Activated T-helper 1 cell treated with anti-CD3 and anti-CD28 coated beads, Interleukin-12 subunit alpha, Interleukin-12 subunit beta, Interleukin-2, Interleukin-4 antibody, amounts not matched to agents 30 ng/mL and 10 ng/mL and 1 ng/mL, durations not matched to agents 14 hours and 24 hours and 36 hours (primary cell): Measurements from ENCODE around the gene NXPE3. TPM values are rescaled to one million over a fixed set of nuclear protein-coding genes. Genes with fewer than 3 reads are reported as not detected.

Source experiments
- DNase-seq: peaks from one replicate; pipeline ENCODE4 v3.0.0; 2021; ENCODE audit warnings: low spot score
- H3K27ac Mint-ChIP-seq: one replicate; pipeline ENCODE4 v1.8.0; 2021; ENCODE audit warnings: mild to moderate bottlenecking, mixed read lengths
- H3K27me3 Mint-ChIP-seq: one replicate; pipeline ENCODE4 v1.8.0; 2022; ENCODE audit warnings: mild to moderate bottlenecking, moderate library complexity, mixed read lengths; ENCODE audit not compliant: insufficient read depth
- H3K36me3 Mint-ChIP-seq: one replicate; pipeline ENCODE4 v1.8.0; 2021; ENCODE audit warnings: low read depth, mixed read lengths
- H3K4me1 Mint-ChIP-seq: one replicate; pipeline ENCODE4 v1.8.0; 2021; ENCODE audit warnings: low read depth, mixed read lengths
- H3K4me3 Mint-ChIP-seq: one replicate; pipeline ENCODE4 v1.8.0; 2021; ENCODE audit warnings: mild to moderate bottlenecking, moderate library complexity, mixed read lengths
- H3K9me3 Mint-ChIP-seq: one replicate; pipeline ENCODE4 v1.8.0; 2021; ENCODE audit warnings: mixed read lengths
- intact Hi-C: fragments of 100-400 bp; cut with micrococcal nuclease; formaldehyde crosslinking; loops from one replicate; pipeline ENCODE4 v1.15.1; 2024
- total RNA-seq: library from RNA; stranded (reverse); gene quantifications from 2 replicates; pipeline ENCODE4 v1.2.3, GENCODE V29; 2022

Gene NXPE3
- total RNA-seq, 1 donor from 2014 or later = 17.6 TPM

DNA sequence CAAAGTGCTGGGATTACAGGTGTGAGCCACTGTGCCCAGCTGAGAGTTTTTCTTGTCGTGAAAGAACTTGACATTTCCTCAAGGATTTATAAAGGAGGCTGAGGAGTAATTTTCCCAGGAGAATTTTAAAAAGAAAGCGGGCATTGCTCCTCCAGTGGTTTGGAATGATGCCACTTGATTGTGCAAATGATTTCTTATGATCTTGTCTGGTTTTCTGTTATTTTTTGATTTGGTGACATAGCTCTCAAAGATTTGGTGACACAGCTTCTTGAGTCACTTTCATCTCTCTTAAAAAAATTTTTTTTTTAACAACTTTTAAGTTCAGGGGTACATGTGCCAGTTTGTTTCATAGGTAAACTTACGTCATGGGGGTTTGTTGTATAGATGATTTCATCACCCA lies 45.7 kb downstream of the NXPE3 start:
- Mint-ChIP-seq H3K27ac (no peak overlapping the region), H3K4me3 (no peak overlapping the region), H3K4me1 (peaks cover 53% of the 10 kb centered on the region), H3K36me3 (peaks cover 31% of the 10 kb centered on the region), H3K9me3 (no peaks in the 10 kb centered on the region), H3K27me3 (no peaks in the 10 kb centered on the region)
- no peak for DNase-seq
- intact Hi-C loops = loop anchor here (5.0 kb wide), 3 partner anchors 38 to 338 kb away; no protein-coding TSS in a partner anchor

DNA sequence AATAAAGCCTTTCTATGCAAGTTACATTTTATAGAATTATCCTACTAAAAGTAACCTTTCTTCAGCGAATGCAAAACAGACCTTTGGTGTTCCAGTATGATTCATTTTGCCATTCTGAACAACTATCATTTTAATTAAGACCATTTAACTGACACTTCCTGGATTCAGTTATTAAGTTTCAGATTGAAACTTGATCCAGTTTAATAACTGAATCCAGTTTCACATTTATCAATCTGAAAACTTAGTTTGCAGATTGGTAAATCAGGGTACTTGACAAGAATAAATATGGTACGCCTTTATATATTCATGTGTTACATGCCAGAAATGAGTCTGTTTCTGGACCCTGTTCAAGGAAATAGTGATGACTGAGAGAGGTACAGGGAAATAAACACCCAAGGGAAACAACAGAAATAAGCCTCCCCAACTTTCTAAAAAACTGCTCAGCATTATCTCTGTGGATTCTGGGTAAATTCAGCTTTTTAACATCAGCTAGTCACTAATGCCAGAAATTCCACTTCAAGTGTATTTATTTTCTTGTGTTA lies 47.0 kb downstream of the NXPE3 start:
- H3K4me3 Mint-ChIP-seq = peak overlapping the region; percentile 79
- peak overlapping the region; percentile 98 for H3K27ac Mint-ChIP-seq
- H3K9me3 Mint-ChIP-seq = no peaks in the 10 kb centered on the region
- H3K36me3 Mint-ChIP-seq = peaks cover 28% of the 10 kb centered on the region
- peaks cover 54% of the 10 kb centered on the region for H3K4me1 Mint-ChIP-seq
- intact Hi-C loops = loop anchor here (2.0 to 5.0 kb wide), 7 partner anchors 17 to 336 kb away; partner anchors contain the start of genes CEP97 and RPL24
- no peak for DNase-seq
- H3K27me3 Mint-ChIP-seq = no peaks in the 10 kb centered on the region

DNA sequence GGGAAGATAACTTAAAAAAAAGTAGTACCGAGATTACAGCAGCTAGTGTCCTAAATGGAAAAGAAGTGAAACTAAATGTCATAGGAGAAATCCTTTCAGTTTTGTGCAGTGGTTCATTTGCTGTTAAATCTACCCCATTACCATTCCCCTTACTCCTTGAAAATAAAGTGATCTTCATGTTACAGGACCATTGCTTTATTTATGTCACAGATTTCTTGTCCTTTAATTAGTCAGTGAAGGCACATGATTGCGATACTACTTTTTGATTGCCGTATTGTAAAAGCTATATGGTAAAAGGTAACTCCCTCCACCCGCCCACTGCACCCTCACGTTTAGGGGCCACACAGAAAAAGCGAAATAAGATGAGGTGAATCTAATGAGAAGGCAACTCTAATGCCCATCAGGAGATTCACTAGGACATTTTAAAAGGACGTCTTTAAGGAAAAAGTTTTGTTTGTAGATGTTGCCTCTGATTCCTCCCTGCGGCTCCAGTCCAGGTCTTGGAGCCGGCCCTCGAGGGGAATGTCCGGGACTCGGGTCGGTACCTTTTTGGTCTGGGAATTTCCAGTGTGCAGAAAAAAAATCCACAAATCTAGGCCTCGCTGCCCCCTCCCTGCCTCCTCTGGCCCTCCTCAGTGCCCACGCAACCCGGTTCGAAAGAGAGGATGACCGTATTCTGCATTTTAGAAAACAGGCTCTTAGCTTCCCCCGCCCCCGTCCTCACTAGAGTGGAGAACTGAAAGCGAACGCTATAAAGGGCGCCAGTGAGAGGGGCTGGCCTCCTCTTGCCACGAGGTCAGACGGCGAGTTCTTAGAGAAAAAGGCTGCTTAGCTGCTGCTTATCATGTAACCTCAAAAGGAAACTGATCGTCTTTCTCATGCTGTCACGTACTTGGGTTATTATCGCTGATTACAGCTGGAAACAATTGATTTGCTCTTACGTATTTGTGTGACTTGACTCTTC lies 48.5 kb downstream of the NXPE3 start:
- Mint-ChIP-seq H3K36me3 (peaks cover 29% of the 10 kb centered on the region), H3K4me3 (peak overlapping the region; percentile 93), H3K27me3 (no peaks in the 10 kb centered on the region), H3K9me3 (no peaks in the 10 kb centered on the region), H3K27ac (peak overlapping the region; percentile 90), H3K4me1 (peaks cover 63% of the 10 kb centered on the region)
- intact Hi-C loops = loop anchor here (1.0 to 5.0 kb wide), 16 partner anchors 8 to 335 kb away; partner anchors contain the start of genes CEP97, NXPE3, RPL24 and ZBTB11
- peak; percentile 77 for DNase-seq

DNA sequence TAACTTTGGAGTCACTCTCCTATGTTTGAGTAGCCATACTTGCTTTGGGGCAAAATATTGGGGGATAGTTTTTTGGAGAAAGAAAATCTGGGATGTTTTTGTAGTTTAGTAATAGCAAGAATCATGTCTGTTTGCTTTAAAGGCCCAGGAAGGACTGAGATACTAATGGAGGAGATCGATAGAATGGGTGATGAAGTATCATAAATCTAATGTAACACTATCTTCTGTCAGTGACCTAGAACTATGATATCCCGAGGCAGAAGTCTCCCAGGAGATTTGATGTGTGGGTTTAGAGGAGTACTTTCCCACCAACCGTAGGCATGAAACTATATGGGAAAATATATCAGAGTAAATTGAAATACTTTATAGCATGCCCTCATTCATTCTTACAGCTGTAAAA lies 49.3 kb downstream of the NXPE3 start:
- H3K4me1 Mint-ChIP-seq = peaks cover 68% of the 10 kb centered on the region
- peak overlapping the region; percentile 90 for H3K27ac Mint-ChIP-seq
- peaks cover 34% of the 10 kb centered on the region for H3K36me3 Mint-ChIP-seq
- H3K4me3 Mint-ChIP-seq = peak overlapping the region; percentile 93
- intact Hi-C loops = loop anchor here (1.0 to 5.0 kb wide), 5 partner anchors 8 to 334 kb away; partner anchors contain the start of gene ZBTB11
- H3K27me3 Mint-ChIP-seq = no peaks in the 10 kb centered on the region
- H3K9me3 Mint-ChIP-seq = no peaks in the 10 kb centered on the region
- DNase-seq = no peak

DNA sequence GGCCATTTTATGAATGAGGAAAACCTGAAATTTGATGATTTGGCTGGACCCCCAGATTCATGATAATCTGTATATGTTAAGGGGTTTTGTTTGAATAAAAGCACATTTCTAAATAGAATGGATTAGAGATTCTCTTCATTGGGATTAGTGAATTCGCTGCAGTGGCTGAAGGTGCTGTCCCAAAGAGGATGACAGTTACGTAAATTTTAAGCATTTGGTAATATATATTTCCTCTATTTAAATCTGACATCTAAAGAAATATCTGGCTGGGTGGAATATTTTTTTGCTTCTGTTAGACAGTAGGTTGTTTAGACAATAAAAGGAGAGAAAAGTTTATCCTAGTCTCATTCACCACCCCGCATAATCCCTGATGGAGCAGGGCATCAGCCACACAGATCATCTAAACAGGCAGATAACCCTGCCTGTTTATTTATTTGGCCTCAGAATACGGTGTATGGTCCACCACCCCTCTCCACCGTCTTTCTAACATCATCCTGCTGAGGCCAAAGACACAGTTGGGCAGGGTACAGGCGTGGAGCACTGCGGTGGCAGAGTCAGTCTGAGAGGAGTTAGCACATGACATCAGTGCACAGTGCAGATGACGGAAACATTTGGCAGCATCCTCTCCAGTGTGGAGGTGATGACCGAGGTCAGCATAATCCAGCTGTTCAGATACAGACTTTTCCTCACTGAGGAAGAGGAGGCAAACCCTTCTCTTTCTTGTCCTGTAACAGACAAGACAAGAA lies 49.9 kb downstream of the NXPE3 start:
- peaks cover 39% of the 10 kb centered on the region for H3K36me3 Mint-ChIP-seq
- peak overlapping the region; percentile 90 for H3K27ac Mint-ChIP-seq
- H3K4me1 Mint-ChIP-seq = peaks cover 74% of the 10 kb centered on the region
- H3K4me3 Mint-ChIP-seq = peak overlapping the region; percentile 93
- no peaks in the 10 kb centered on the region for H3K27me3 Mint-ChIP-seq
- no peaks in the 10 kb centered on the region for H3K9me3 Mint-ChIP-seq
- intact Hi-C loops = loop anchor here (1.0 to 5.0 kb wide), 5 partner anchors 7 to 333 kb away; partner anchors contain the start of gene ZBTB11
- DNase-seq = peak; percentile 62

DNA sequence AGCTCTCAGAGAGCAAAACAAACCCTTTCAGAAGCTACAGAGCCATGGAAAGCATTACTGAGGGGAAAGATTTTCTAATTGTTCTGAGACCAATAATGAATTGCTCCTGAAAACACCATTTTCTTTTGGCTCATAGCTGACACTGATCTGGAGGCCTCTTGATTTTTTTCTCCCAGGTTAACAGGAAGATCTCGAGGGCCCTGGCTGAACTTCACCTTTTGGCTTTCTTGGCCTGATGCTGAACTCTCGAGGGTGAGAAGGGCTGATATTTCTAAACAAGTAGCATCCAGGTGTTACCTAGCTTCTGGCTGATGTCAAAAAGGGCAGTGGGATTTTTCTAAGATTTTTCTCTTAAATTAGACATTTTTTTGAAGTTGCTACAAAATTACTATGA lies 50.4 kb downstream of the NXPE3 start:
- no peaks in the 10 kb centered on the region for H3K9me3 Mint-ChIP-seq
- DNase-seq = no peak
- peak overlapping the region; percentile 93 for H3K4me3 Mint-ChIP-seq
- H3K4me1 Mint-ChIP-seq = peaks cover 80% of the 10 kb centered on the region
- intact Hi-C loops = loop anchor here (2.0 to 5.0 kb wide), 4 partner anchors 33 to 333 kb away; partner anchors contain the start of gene ZBTB11
- no peaks in the 10 kb centered on the region for H3K27me3 Mint-ChIP-seq
- peak overlapping the region; percentile 90 for H3K27ac Mint-ChIP-seq
- peaks cover 40% of the 10 kb centered on the region for H3K36me3 Mint-ChIP-seq

DNA sequence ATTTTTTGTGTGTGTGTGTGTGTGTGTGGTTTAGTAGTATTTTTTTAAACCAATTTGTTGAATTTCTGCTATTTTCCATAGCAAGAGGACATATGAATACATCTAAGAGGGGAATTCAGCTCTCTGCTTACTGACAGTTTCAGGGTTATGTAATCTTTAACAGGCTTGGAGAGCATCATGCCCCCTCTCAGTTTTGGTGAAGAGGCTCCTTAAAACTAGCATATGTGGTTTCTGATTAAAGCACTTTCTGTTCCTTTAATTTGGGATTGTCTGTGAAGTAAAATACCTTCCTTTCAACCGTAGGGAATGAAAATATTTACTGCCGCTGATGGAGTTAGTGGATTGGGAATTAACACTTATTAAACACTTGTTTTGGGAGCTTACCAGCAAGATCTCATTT lies 50.9 kb downstream of the NXPE3 start:
- peaks cover 81% of the 10 kb centered on the region for H3K4me1 Mint-ChIP-seq
- H3K36me3 Mint-ChIP-seq = peaks cover 42% of the 10 kb centered on the region
- H3K9me3 Mint-ChIP-seq = no peaks in the 10 kb centered on the region
- peak overlapping the region; percentile 90 for H3K27ac Mint-ChIP-seq
- H3K27me3 Mint-ChIP-seq = no peaks in the 10 kb centered on the region
- H3K4me3 Mint-ChIP-seq = peak overlapping the region; percentile 93
- intact Hi-C loops = loop anchor here (2.0 to 5.0 kb wide), 4 partner anchors 32 to 332 kb away; partner anchors contain the start of gene ZBTB11
- no peak for DNase-seq

DNA sequence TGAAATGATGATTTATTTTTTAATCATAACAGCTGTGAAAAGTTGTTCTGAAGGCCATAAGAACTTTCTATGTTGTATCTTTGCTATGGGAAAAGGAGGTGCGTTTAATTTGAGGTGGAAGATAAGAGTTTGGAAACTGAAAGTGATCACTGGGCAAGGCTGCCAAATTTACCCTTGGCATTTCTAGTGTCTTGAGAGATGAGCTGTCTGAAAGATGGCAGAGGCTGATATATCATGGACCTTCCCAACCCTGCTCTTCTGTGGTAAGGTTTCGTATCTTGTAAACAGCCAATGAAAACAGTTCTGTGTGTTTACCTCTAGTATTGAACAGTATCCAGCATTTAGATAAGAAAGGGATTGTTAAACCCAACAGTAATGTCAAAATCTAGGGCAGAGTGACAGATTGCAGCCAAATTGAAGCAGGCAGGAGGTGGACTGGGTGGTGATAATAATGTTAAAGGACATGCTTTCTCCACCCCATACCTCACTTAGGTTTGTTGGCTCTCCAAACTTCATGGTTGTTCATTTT lies 54.5 kb downstream of the NXPE3 start:
- H3K9me3 Mint-ChIP-seq = no peaks in the 10 kb centered on the region
- intact Hi-C loops = no loop called here
- H3K27ac Mint-ChIP-seq = peak overlapping the region; percentile 49

DNA sequence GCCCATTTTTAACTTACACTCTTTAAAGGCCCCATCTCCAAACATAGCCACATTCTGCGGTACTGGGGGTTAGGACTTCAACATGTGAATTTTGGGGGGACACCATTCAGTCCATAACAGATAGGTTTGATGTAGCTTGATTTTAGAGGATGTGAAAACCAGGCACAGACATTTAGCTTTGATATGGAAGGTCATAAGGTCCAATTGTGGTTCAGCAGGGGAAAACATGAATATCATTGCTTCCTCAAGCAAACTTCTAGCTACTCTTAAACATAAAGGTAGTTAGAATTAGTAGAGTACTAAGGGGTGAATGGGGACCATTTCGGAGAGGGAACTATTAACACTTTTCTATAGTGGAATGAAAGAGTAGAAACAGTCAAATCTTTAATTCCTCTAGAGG lies 56.7 kb downstream of the NXPE3 start:
- no peaks in the 10 kb centered on the region for H3K9me3 Mint-ChIP-seq
- intact Hi-C loops = loop anchor here (1.0 kb wide), 1 partner anchor 7 kb away; no protein-coding TSS in a partner anchor
- no peak for DNase-seq
- no peak overlapping the region for H3K4me3 Mint-ChIP-seq
- H3K4me1 Mint-ChIP-seq = peaks cover 85% of the 10 kb centered on the region
- H3K27me3 Mint-ChIP-seq = no peaks in the 10 kb centered on the region
- peaks cover 62% of the 10 kb centered on the region for H3K36me3 Mint-ChIP-seq
- H3K27ac Mint-ChIP-seq = no peak overlapping the region

More for the DNA sequence above, 54.5 kb downstream of the NXPE3 start:
- Mint-ChIP-seq H3K4me3 (peak overlapping the region; percentile 19), H3K36me3 (peaks cover 62% of the 10 kb centered on the region), H3K4me1 (peaks cover 93% of the 10 kb centered on the region), H3K27me3 (no peaks in the 10 kb centered on the region)
- no peak for DNase-seq

DNA sequence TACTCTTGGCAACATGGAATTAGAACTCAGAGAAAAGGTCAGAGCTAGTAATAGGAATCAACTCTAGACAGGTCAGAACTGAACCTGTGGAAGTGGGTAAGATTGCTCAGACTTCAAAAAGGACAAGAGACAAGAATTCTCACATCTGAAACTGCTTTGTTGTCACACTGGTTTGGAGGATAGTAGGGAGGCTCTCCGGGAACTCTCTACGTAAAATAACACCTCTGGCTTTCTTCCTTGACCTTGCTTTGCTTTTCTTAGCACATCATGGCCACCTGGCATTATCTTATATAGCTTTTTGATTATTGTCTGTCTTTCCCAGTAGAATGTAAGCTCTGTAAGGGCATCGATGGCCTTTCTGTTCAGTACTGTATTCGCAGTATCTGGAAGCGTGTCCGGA lies 57.1 kb downstream of the NXPE3 start:
- Mint-ChIP-seq H3K9me3 (no peaks in the 10 kb centered on the region), H3K27ac (no peak overlapping the region), H3K27me3 (no peaks in the 10 kb centered on the region), H3K4me3 (no peak overlapping the region), H3K36me3 (peaks cover 64% of the 10 kb centered on the region), H3K4me1 (peaks cover 84% of the 10 kb centered on the region)
- no peak for DNase-seq
- intact Hi-C loops = loop anchor here (1.0 kb wide), 1 partner anchor 8 kb away; no protein-coding TSS in a partner anchor

DNA sequence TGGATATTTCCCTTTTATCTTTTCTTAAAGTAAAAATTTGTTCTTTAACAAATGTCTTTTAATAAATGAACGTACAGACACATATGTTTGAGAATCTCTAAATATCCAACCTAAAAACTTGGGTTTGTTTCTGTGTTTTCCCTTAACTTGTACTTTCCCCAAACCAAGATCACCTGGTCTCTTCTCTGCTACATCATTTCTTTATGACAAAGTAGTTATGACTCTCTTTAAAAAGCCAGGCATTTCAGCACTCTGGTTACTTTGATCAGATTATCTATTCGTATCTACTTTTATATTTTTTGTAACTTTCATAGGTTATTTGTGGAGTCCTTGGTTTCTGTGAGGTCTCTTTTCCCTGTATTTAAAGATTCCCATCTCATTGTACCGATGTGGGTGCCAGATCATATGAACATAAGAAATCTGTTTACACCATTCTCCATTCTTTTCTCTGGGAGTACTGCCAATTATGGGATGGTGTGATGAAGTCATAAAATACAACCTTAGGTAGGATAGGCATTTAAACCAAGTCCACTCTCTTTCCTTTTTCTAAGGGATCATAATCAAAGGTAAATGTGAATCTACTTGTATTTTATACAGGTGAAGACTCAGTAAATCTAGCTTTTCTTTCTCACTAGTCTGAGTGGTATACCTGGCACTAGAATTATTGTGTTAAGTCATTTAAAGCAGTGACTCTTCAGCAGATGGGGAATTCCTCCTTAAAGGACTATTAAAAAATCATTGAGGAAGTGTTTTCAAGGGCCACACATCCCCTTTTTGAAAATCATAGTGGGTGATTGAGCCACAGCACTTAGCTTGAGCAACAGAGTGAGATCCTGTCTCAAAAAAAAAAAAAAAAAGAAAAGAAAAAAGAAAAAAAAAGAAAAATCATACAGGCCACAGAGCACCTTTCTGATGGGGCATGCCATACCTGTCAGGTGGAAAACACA lies 57.9 kb downstream of the NXPE3 start:
- Mint-ChIP-seq H3K4me1 (peaks cover 80% of the 10 kb centered on the region), H3K36me3 (peaks cover 69% of the 10 kb centered on the region), H3K4me3 (no peak overlapping the region), H3K27me3 (no peaks in the 10 kb centered on the region), H3K27ac (peak overlapping the region; percentile 6), H3K9me3 (peaks cover 5% of the 10 kb centered on the region)
- intact Hi-C loops = loop anchor here (1.0 kb wide), 2 partner anchors 9 to 10 kb away; no protein-coding TSS in a partner anchor
- DNase-seq = no peak
